Uterus (tissue), 2 donors: ENCODE data around the gene CFAP300.

ENCODE experiments used
- POLR2A ChIP-seq, 2 donors: fragments of 450-650 bp; IDR thresholded peaks; one replicate each; pipeline ENCODE4 v1.6.1; 2016; ENCODE audit warnings: antibody characterized with exemption in 2 of 2, mild to moderate bottlenecking in 1 of 2, moderate library complexity in 1 of 2
- TF ChIP-seq, protein P1 (sequence below), 4 experiments: fragments of 200-600 bp in 2 of 4; fragments of 450-650 bp in 2 of 4; sonication (generic) in 2 of 4; IDR thresholded peaks; one replicate each; pipeline ENCODE4 v1.5.1; 2016 to 2019; ENCODE audit warnings: antibody characterized with exemption in 4 of 4, mild to moderate bottlenecking in 2 of 4, moderate library complexity in 1 of 4

GRCh38 chr11:102070766-102071165, 23.5 kb downstream of the CFAP300 start:
- TF ChIP-seq, protein P1, sequence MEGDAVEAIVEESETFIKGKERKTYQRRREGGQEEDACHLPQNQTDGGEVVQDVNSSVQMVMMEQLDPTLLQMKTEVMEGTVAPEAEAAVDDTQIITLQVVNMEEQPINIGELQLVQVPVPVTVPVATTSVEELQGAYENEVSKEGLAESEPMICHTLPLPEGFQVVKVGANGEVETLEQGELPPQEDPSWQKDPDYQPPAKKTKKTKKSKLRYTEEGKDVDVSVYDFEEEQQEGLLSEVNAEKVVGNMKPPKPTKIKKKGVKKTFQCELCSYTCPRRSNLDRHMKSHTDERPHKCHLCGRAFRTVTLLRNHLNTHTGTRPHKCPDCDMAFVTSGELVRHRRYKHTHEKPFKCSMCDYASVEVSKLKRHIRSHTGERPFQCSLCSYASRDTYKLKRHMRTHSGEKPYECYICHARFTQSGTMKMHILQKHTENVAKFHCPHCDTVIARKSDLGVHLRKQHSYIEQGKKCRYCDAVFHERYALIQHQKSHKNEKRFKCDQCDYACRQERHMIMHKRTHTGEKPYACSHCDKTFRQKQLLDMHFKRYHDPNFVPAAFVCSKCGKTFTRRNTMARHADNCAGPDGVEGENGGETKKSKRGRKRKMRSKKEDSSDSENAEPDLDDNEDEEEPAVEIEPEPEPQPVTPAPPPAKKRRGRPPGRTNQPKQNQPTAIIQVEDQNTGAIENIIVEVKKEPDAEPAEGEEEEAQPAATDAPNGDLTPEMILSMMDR (IDR thresholded peaks at IDR 0.05) = no peak
- TF ChIP-seq POLR2A (IDR thresholded peaks at IDR 0.05) = no peak
